ENCODE data around the gene LDLRAD3. TPM values are rescaled to one million over a fixed set of nuclear protein-coding genes. Genes with fewer than 3 reads are reported as not detected.
"Not testable (repeated sequence)": the region's sequence is repeated elsewhere in the genome, so short reads cannot be mapped to it uniquely, and the experiment has no call there.

The LDLRAD3 gene
- total RNA-seq, 1 donor from 2014 or later: 58.8 TPM

GRCh38 chr11:35995681-35996271 lies 51.9 kb downstream of the LDLRAD3 start:
- DNase-seq: no peak

GRCh38 chr11:35997902-35998520 lies 54.1 kb downstream of the LDLRAD3 start:
- no peak for DNase-seq

GRCh38 chr11:35998634-35999033 lies 54.8 kb downstream of the LDLRAD3 start:
- no peak for DNase-seq

GRCh38 chr11:36000616-36001190 lies 56.8 kb downstream of the LDLRAD3 start:
- DNase-seq: no peak

- DNase-seq: peak; percentile 43
Observed at GRCh38 chr11:36002196-36002595, 58.3 kb downstream of the LDLRAD3 start.

- no peak for DNase-seq
Observed at GRCh38 chr11:36002796-36003195, 58.9 kb downstream of the LDLRAD3 start.

- no peak for DNase-seq
Observed at GRCh38 chr11:36006556-36006955, 62.7 kb downstream of the LDLRAD3 start.

GRCh38 chr11:36007127-36007655 lies 63.3 kb downstream of the LDLRAD3 start:
- no peak for DNase-seq

GRCh38 chr11:36008584-36008983 lies 64.7 kb downstream of the LDLRAD3 start:
- no peak for DNase-seq

- no peak for DNase-seq
Observed at GRCh38 chr11:36009473-36009872, 65.6 kb downstream of the LDLRAD3 start.

GRCh38 chr11:36010010-36010740 lies 66.3 kb downstream of the LDLRAD3 start:
- DNase-seq: no peak

GRCh38 chr11:36011574-36011973 lies 67.7 kb downstream of the LDLRAD3 start:
- DNase-seq: no peak

- DNase-seq: no peak
Observed at GRCh38 chr11:36012455-36012854, 68.6 kb downstream of the LDLRAD3 start.

GRCh38 chr11:36012979-36013378 lies 69.1 kb downstream of the LDLRAD3 start:
- DNase-seq: no peak

- not testable (repeated sequence) for DNase-seq
Observed at GRCh38 chr11:36013446-36013845, 69.6 kb downstream of the LDLRAD3 start.

- DNase-seq: no peak
Observed at GRCh38 chr11:36013950-36014897, 70.4 kb downstream of the LDLRAD3 start.

GRCh38 chr11:36014898-36015665 lies 71.2 kb downstream of the LDLRAD3 start:
- DNase-seq: no peak

- DNase-seq: no peak
Observed at GRCh38 chr11:36015799-36016198, 71.9 kb downstream of the LDLRAD3 start.

- no peak for DNase-seq
Observed at GRCh38 chr11:36016263-36016662, 72.4 kb downstream of the LDLRAD3 start.

- DNase-seq: no peak
Observed at GRCh38 chr11:36016709-36017108, 72.8 kb downstream of the LDLRAD3 start.

- no peak for DNase-seq
Observed at GRCh38 chr11:36019005-36019596, 75.2 kb downstream of the LDLRAD3 start.
